HCT116 (cell line): ENCODE measurements around the gene COL19A1.

ENCODE experiments used
- CEBPB ChIP-seq: IDR thresholded peaks from 2 replicates; pipeline ENCODE4 v1.6.1; 2012; ENCODE audit warnings: low read depth
- ELF1 ChIP-seq: IDR thresholded peaks from 2 replicates; pipeline ENCODE4 v1.6.1; 2012; ENCODE audit warnings: low read depth, borderline replicate concordance
- EZH2 ChIP-seq: fragments of 200-600 bp; sonication (generic); IDR thresholded peaks from 2 replicates; pipeline ENCODE4 v1.6.1; 2017; ENCODE audit warnings: antibody characterized with exemption, mixed run types
- EZH2phosphoT487 ChIP-seq: fragments of 200-600 bp; IDR thresholded peaks from 2 replicates; pipeline ENCODE4 v1.6.1; 2018; ENCODE audit warnings: antibody characterized with exemption, borderline replicate concordance
- JUND ChIP-seq: IDR thresholded peaks from 2 replicates; pipeline ENCODE4 v1.6.1; 2012
- POLR2A ChIP-seq: IDR thresholded peaks from 2 replicates; pipeline ENCODE4 v1.7.0; 2011; ENCODE audit warnings: borderline replicate concordance; ENCODE audit not compliant: insufficient read depth, insufficient read length; ENCODE audit errors: extremely low read depth
- POLR2AphosphoS5 ChIP-seq: IDR thresholded peaks from 2 replicates; pipeline ENCODE4 v1.6.1; 2011; ENCODE audit warnings: mild to moderate bottlenecking, low read depth, low read length, moderate library complexity
- RAD21 ChIP-seq: IDR thresholded peaks from 2 replicates; pipeline ENCODE4 v1.6.1; 2012; ENCODE audit warnings: low read depth, mild to moderate bottlenecking
- TCF7L2 ChIP-seq: IDR thresholded peaks from 2 replicates; pipeline ENCODE4 v1.7.0; 2011; ENCODE audit warnings: borderline replicate concordance, inconsistent platforms; ENCODE audit not compliant: insufficient read depth, insufficient read length; ENCODE audit errors: extremely low read depth
- YY1 ChIP-seq: IDR thresholded peaks from 2 replicates; pipeline ENCODE4 v1.6.1; 2011; ENCODE audit warnings: low read length, low read depth, moderate library complexity, mild to moderate bottlenecking; ENCODE audit not compliant: insufficient replicate concordance; ENCODE audit errors: extremely low read depth
- ZNF274 ChIP-seq: fragments of 200-500 bp; sonication (Bioruptor generic); IDR thresholded peaks from 2 replicates; pipeline ENCODE4 v1.6.1; 2014; ENCODE audit warnings: mild to moderate bottlenecking, low read depth, low read length, inconsistent platforms
- TF ChIP-seq, protein P1 (sequence below), 3 experiments: fragments of 200-600 bp in 1 of 3; sonication (generic) in 1 of 3; IDR thresholded peaks in 2 of 3; conservative IDR thresholded peaks in 1 of 3; 2 replicates each; pipeline ENCODE4 v1.5.1; 2012 to 2017; ENCODE audit warnings: low read depth in 2 of 3, low read length in 2 of 3, antibody characterized with exemption in 1 of 3, borderline replicate concordance in 1 of 3, control low read depth in 1 of 3, mild to moderate bottlenecking in 1 of 3, mixed read lengths in 1 of 3, mixed run types in 1 of 3, moderate library complexity in 1 of 3; ENCODE audit not compliant: insufficient read depth in 1 of 3
- TF ChIP-seq, protein P2 (sequence below): IDR thresholded peaks from 2 replicates; pipeline ENCODE4 v1.6.1; 2012

DNA sequence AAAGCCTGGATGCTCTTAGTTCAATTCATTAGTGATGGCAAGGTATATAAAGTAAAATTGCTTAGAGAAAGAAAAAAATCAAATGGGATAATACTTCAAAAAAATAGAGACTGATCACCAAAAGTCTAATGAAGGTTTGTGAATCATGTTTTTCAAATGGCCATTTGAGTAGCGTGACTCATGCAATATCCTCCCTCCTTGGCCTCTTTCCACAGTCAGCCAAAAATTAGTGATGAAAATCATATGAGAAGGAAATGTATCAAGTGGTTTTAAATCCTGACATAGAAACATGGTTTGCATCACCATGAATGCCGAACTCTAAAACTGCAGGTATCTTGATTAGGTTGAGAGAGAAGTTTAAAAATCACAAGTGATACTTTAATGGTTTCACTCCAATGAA is 1.2 kb upstream of the COL19A1 start:
- no peak for TF ChIP-seq EZH2
- TF ChIP-seq, protein P1, sequence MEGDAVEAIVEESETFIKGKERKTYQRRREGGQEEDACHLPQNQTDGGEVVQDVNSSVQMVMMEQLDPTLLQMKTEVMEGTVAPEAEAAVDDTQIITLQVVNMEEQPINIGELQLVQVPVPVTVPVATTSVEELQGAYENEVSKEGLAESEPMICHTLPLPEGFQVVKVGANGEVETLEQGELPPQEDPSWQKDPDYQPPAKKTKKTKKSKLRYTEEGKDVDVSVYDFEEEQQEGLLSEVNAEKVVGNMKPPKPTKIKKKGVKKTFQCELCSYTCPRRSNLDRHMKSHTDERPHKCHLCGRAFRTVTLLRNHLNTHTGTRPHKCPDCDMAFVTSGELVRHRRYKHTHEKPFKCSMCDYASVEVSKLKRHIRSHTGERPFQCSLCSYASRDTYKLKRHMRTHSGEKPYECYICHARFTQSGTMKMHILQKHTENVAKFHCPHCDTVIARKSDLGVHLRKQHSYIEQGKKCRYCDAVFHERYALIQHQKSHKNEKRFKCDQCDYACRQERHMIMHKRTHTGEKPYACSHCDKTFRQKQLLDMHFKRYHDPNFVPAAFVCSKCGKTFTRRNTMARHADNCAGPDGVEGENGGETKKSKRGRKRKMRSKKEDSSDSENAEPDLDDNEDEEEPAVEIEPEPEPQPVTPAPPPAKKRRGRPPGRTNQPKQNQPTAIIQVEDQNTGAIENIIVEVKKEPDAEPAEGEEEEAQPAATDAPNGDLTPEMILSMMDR (IDR thresholded peaks at IDR 0.05 in 2 of 3, conservative IDR thresholded peaks at IDR 0.05 in 1 of 3; ENCODE audit: borderline replicate concordance in 1 of 3, insufficient read depth in 1 of 3, low read depth in 2 of 3, low read length in 2 of 3), result no peak
- no peak for TF ChIP-seq POLR2A
- TF ChIP-seq POLR2AphosphoS5, result no peak
- TF ChIP-seq RAD21, result no peak
- no peak for TF ChIP-seq CEBPB
- no peak for TF ChIP-seq JUND
- TF ChIP-seq, protein P2, sequence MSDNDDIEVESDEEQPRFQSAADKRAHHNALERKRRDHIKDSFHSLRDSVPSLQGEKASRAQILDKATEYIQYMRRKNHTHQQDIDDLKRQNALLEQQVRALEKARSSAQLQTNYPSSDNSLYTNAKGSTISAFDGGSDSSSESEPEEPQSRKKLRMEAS, result no peak
- TF ChIP-seq YY1, result no peak
- no peak for TF ChIP-seq EZH2phosphoT487
- TF ChIP-seq ZNF274, result no peak
- no peak for TF ChIP-seq TCF7L2
- no peak for TF ChIP-seq ELF1
